ENCODE results near the gene ACSL1. TPM values are rescaled to one million over a fixed set of nuclear protein-coding genes. Genes with fewer than 3 reads are reported as not detected.

Gene ACSL1
- total and polyA plus RNA-seq, 9 of the 15 experiments (the other 6 are each of a cell fraction or from before 2014, with no cell fraction given) = 6.7 to 24.1 (median 15.0) TPM

- no TSS peak for BruUV-seq (replicated peaks)
- no peak for FAIRE-seq
- H3K4me3 ChIP-seq = no peak overlapping the region
- peaks cover 4 to 6% of the 10 kb centered on the region in 2 experiments; a peak in 4 of 5 replicates for H3K4me1 ChIP-seq (replicated peaks in 1 of 2; ENCODE audit: control insufficient read depth in 2 of 2, insufficient read depth in 2 of 2, low read length in 2 of 2)
- H3K79me2 ChIP-seq (ENCODE audit: control insufficient read depth, insufficient read depth, low read length) = no peaks in the 10 kb centered on the region
- H3K4me2 ChIP-seq (ENCODE audit: insufficient read depth, low read length) = no peak overlapping the region
- TF ChIP-seq ZMIZ1 (IDR thresholded peaks at IDR 0.05; ENCODE audit: low read depth in 2 of 2, low read length in 2 of 2) (no peak), CREB3 (tag; conservative IDR thresholded peaks at IDR 0.05; ENCODE audit: low read depth) (no peak), ZNF589 (CRISPR knock-in tag; IDR thresholded peaks at IDR 0.05; ENCODE audit: low read depth) (no peak)
- no peaks in the 10 kb centered on the region for H3K27me3 ChIP-seq (ENCODE audit: control insufficient read depth in 2 of 2, insufficient read depth in 2 of 2, low read length in 2 of 2)
- no peak overlapping the region for H3K9ac ChIP-seq (ENCODE audit: insufficient read depth in 1 of 2, low read depth in 2 of 2, low read length in 2 of 2)
- no peaks in the 10 kb centered on the region for H3K9me1 ChIP-seq (ENCODE audit: control insufficient read depth, insufficient read depth, low read length)
- no peak overlapping the region for H2AFZ ChIP-seq (ENCODE audit: low read depth, low read length)
- no peaks in the 10 kb centered on the region for H4K20me1 ChIP-seq (replicated peaks; ENCODE audit: control insufficient read depth, insufficient read depth, low read length)
- intact Hi-C loops (cut with micrococcal nuclease) = no loop called here
- no peak overlapping the region for H3K27ac ChIP-seq (ENCODE audit: extremely low read depth, low read depth, low read length)
- no peak for DNase-seq (ENCODE audit: extremely low read depth in 1 of 4, low spot score in 3 of 4)
- no peaks in the 10 kb centered on the region for H3K9me3 ChIP-seq (replicated peaks; ENCODE audit: control insufficient read depth, insufficient read depth, low read depth, low read length)
- H3K36me3 ChIP-seq (ENCODE audit: control insufficient read depth, insufficient read depth, low read length) = peaks cover 5% of the 10 kb centered on the region; the same call in 1 of the 3 replicates
- WGBS (ENCODE audit: insufficient coverage, low coverage, missing lambda C conversion rate) = 72% methylated on average over 9 of the region's 9 CpGs
- ChIA-PET POLR2A (no interaction called here), CTCF (ENCODE audit: low intra/inter-chr PET ratio) (no interaction called here)
- in situ Hi-C loops (cut with MboI) = no loop called here
- no peak for ATAC-seq
These were observed 73.1 kb downstream of the ACSL1 start for GRCh38 chr4:184752496-184753275.

All from K562 (cell line).